AG09319 (cell line): ENCODE data around the gene RBPMS2.

Source experiments
- DNase-seq: peaks from one replicate; pipeline ENCODE4 v3.0.0-alpha.2; 2010; ENCODE audit warnings: low read depth; ENCODE audit errors: extremely low read depth
- CTCF ChIP-seq: IDR thresholded peaks from 2 replicates; pipeline ENCODE4 v1.5.1; 2011; ENCODE audit warnings: low read depth, mild to moderate bottlenecking, inconsistent platforms, low read length, moderate library complexity

RBPMS2 gene

GRCh38 chr15:64699751-64700388 is 75.5 kb downstream of the RBPMS2 start:
- no peak for TF ChIP-seq CTCF
- DNase-seq, result peak; percentile 23

- no peak for TF ChIP-seq CTCF
- DNase-seq, result no peak
Measured at GRCh38 chr15:64698823-64699222, 76.6 kb downstream of the RBPMS2 start.

- no peak for DNase-seq
- no peak for TF ChIP-seq CTCF
Measured at GRCh38 chr15:64697911-64698369, 77.4 kb downstream of the RBPMS2 start.

GRCh38 chr15:64696481-64696880 is 78.9 kb downstream of the RBPMS2 start:
- TF ChIP-seq CTCF, result no peak
- no peak for DNase-seq

- no peak for DNase-seq
- no peak for TF ChIP-seq CTCF
Measured at GRCh38 chr15:64695561-64695992, 79.8 kb downstream of the RBPMS2 start.

- no peak for TF ChIP-seq CTCF
- DNase-seq, result no peak
Measured at GRCh38 chr15:64694816-64695215, 80.6 kb downstream of the RBPMS2 start.

GRCh38 chr15:64693134-64693533 is 82.3 kb downstream of the RBPMS2 start:
- no peak for TF ChIP-seq CTCF
- DNase-seq, result peak; percentile 80
